Effector CD4-positive, alpha-beta T cell (primary cell): Measurements from ENCODE around the gene GTF3C4.
"Not testable (repeated sequence)": the region's sequence is repeated elsewhere in the genome, so short reads cannot be mapped to it uniquely, and the experiment has no call there.

ENCODE experiments used
- DNase-seq: peaks from one replicate; pipeline ENCODE4 v3.0.0-alpha.2; 2020

The GTF3C4 gene

DNA sequence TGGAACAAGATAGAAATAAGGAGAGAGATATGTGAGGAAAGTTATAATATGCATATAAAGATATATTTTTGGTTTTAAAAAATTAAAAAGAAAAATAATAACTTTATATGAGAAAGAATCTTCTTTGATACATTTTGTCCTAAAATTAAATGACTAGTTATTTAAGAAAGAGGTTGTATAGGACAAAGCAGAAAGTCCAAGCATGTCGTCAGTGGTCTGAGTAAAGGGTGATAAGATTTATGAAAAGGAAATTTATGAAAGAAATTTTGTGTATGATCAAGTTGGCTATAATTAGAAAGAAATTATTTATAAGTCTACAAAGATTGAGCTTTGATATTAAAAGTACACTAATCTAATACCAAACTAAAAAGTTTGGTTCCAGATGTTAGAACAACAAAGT is 32.0 kb downstream of the GTF3C4 start:
- DNase-seq: no peak

DNA sequence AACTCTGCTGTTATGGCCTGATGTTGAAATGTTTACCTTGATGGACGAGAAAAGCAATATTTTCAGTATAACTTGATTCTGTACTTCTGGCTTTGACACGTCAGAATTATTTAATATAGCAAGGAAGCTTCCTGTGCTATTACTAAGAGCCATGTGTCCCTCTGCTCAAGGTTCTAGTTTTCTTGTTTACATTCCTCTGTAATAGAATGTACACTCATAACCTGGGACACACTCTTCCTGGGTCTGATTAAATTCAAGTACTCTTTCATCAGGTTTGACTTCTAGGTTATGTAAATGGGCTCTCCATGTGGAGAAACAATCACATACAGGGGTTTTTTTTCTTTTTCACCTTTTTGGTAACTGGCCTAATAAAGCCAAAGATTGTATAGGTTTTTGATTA is 33.1 kb downstream of the GTF3C4 start:
- no peak for DNase-seq

DNA sequence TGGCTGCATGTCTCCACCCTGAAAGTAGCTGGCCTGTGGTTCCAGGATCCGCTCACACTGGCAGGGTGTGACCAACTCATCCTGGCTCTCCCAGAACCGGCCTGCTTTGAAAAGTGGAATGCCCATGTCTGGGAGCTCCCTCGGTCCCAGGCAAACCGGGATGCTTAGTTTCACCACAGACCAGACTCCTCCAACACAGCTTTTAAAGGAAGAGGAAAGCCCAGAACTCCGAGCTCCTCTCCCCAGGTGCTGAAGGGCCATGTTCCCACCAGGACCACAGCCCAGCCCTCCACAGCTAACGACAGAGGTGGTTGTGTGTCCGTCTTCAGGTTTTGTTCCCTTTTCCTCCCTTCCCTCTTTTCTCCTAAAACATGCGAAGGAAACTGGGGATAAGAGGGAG is 38.0 kb downstream of the GTF3C4 start:
- DNase-seq: no peak

- no peak for DNase-seq
Measured at GRCh38 chr9:132708769-132709430, 38.6 kb downstream of the GTF3C4 start.

GRCh38 chr9:132710333-132710732 is 40.1 kb downstream of the GTF3C4 start:
- no peak for DNase-seq

DNA sequence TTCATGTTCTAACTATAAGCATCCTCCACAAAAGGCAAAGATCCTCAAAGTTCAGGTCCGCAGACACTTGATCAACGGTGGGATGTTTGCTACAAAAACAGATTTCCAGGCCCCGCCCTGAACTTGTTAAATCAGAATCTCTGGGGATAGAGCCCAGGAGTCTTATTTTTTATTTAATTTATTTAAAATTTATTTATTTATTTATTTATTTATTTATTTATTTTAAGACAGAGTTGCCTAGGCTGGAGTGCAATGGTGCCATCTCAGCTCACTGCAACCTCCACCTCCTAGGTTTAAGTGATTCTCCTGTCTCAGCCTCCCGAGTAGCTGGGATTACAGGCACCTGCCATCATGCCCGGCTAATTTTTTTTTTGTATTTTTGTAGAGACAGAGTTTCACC is 40.9 kb downstream of the GTF3C4 start:
- DNase-seq: not testable (repeated sequence)

DNA sequence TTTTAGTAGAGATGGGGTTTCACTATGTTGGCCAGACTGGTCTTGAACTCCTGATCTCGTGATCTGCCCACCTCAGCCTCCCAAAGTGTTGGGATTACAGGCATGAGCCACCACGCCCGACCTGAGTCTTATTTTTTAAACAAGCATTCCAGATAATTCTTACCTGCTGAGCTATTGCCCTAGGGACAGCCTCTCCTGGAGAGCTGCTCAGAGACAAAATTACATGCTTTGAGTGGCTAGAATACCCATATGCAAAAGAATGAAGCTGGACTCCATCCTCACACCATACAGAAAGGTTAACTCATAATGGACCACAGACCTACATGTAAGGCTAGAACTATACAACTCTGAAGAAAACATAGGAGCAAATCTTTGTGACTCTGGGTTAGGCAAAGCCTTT is 41.6 kb downstream of the GTF3C4 start:
- DNase-seq: no peak

- DNase-seq: no peak
Measured at GRCh38 chr9:132712753-132713152, 42.5 kb downstream of the GTF3C4 start.

- DNase-seq: no peak
Measured at GRCh38 chr9:132716007-132716406, 45.7 kb downstream of the GTF3C4 start.

DNA sequence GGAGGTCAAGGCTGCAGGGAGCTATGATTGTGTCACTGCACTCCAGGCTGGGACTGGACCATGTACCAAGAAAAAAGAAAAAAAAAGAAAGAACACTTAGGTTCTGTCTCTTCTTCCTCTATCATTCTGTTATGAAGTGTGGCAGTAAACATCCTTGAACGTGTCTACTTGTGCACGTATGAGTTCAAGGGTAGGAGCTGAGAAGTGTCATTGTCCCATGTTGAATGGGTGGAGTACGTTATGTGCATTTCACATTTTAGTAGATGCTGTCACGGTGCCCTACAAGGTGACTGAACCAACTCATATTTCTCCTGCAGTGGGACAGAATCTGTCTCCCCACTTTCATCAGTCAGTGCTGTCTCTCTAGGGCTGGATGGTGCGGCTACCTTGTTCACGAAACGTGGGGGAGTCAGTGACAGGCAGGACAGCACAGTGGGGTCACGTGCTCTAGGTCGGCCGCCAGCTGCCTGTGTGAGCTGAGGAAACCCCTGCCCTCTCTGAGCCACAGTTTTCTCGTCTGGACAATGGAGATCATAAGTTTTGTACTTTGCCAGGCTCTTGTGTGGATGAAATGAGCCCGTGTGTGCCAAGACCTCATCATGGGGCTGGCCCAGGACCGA is 47.2 kb downstream of the GTF3C4 start:
- no peak for DNase-seq

- DNase-seq: not testable (repeated sequence)
Measured at GRCh38 chr9:132718381-132718928, 48.2 kb downstream of the GTF3C4 start.

DNA sequence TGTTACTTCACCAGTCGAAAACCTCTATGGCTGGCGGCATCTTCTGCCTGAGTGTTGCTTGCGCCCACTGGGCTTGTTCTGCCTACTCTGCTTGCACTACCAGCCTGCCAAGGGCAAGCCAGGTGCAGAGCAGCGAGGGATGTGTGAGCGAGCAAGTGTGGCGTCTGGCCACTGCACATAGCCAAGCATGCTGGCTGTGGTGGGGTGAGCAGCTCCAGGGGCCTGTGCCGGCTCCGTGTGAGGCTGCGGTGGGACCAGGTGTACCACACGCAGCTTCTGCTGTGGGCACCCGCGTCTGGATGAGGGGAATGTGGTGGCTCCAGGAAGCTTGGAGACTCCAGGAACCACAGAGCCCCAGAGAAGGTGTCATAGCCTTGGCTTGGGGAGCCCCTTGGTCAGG is 51.4 kb downstream of the GTF3C4 start:
- DNase-seq: no peak

- DNase-seq: no peak
Measured at GRCh38 chr9:132722564-132723065, 52.4 kb downstream of the GTF3C4 start.

DNA sequence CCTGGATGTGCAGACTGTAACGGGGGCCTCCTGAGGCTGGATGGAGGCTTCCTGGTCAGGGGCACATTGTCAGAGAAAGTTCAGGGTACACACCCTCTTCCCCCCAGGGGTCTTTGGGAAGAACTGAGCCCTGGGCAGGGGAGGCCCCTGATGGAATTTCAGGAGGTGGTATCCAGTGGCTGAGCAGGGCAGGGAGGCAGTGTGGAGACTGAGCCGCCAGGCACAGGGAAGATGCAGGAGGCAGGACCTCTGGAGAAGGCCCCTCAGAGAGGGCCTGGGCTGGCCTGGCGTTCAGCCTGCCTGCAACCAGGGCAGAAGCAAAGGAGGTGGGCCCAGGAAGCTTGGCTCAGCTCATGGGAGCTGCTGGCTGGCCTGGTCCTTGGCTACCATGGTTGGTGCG is 53.5 kb downstream of the GTF3C4 start:
- no peak for DNase-seq

DNA sequence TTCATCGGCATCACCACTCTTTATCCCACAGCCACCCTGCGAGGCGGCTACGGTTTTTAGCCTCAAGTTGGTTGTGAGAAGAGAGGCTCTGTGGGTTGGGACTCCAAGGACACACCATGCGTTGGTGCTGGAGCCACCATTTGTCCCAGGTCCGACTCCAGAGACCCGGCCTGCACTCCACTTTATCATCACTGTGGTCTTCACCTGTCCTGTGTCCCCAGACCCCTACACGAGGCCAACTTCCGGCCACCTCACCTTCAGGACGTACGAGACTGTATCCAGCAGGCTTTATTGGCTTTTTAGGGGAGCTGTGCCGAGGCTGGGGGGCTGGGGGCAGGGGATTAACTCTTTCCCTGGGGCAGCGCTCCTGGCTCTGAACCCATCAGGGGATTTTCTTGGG is 55.0 kb downstream of the GTF3C4 start:
- no peak for DNase-seq

GRCh38 chr9:132726576-132727130 is 56.4 kb downstream of the GTF3C4 start:
- no peak for DNase-seq

GRCh38 chr9:132728071-132728470 is 57.8 kb downstream of the GTF3C4 start:
- no peak for DNase-seq

GRCh38 chr9:132728497-132728896 is 58.2 kb downstream of the GTF3C4 start:
- no peak for DNase-seq

- no peak for DNase-seq
Measured at GRCh38 chr9:132729235-132729890, 59.1 kb downstream of the GTF3C4 start.

- no peak for DNase-seq
Measured at GRCh38 chr9:132730054-132731033, 60.1 kb downstream of the GTF3C4 start.

GRCh38 chr9:132731230-132731629 is 61.0 kb downstream of the GTF3C4 start:
- DNase-seq: no peak
